Testis (tissue), 3 donors: ENCODE data around the gene RASA3. TPM values are rescaled to one million over a fixed set of nuclear protein-coding genes. Genes with fewer than 3 reads are reported as not detected.
"Not testable (repeated sequence)": the region's sequence is repeated elsewhere in the genome, so short reads cannot be mapped to it uniquely, and the experiment has no call there.

Experiments
- DNase-seq: peaks from one replicate; pipeline ENCODE4 v3.0.0-alpha.2; 2019
- H3K27ac ChIP-seq, 2 donors: fragments of 200-600 bp; sonication (generic); one replicate each; pipeline ENCODE4 v1.5.1; 2019
- H3K27me3 ChIP-seq: fragments of 200-600 bp; sonication (generic); one replicate; pipeline ENCODE4 v1.5.1; 2019
- H3K36me3 ChIP-seq: fragments of 200-600 bp; sonication (generic); one replicate; pipeline ENCODE4 v1.5.1; 2017; ENCODE audit warnings: low read depth; ENCODE audit errors: missing control alignments
- H3K4me1 ChIP-seq: fragments of 200-600 bp; sonication (generic); one replicate; pipeline ENCODE4 v1.5.1; 2019
- H3K4me3 ChIP-seq, 2 donors: fragments of 200-600 bp; sonication (generic); one replicate each; pipeline ENCODE4 v1.5.1; 2017 to 2019
- H3K9me3 ChIP-seq: fragments of 200-600 bp; sonication (generic); one replicate; pipeline ENCODE4 v1.5.1; 2017
- CTCF ChIP-seq, 3 experiments: fragments of 450-650 bp in 2 of 3; fragments of 200-600 bp in 1 of 3; sonication (generic) in 1 of 3; IDR thresholded peaks; one replicate each; pipeline ENCODE4 v1.5.1; 2016 to 2019; ENCODE audit warnings: antibody characterized with exemption in 3 of 3, mild to moderate bottlenecking in 2 of 3, moderate library complexity in 1 of 3
- POLR2A ChIP-seq: fragments of 450-650 bp; IDR thresholded peaks from one replicate; pipeline ENCODE4 v1.6.1; 2017; ENCODE audit warnings: antibody characterized with exemption, mild to moderate bottlenecking, moderate library complexity
- WGBS, 2 donors: methylation state at CpG; one replicate each; pipeline ENCODE4 v1.1.5; 2018; 5-methylcytosine and 5-hydroxymethylcytosine counted together
- intact Hi-C: fragments of 100-400 bp; cut with DNase I; formaldehyde crosslinking; loops from one replicate; pipeline ENCODE4 v1.15.1; 2023; ENCODE audit warnings: low total_unique reads
- polyA plus RNA-seq: library from polyadenylated mRNA; stranded (reverse); fragments of 350-450 nt; fragmentation: Illumina TruSeq; extraction: RNeasy Lipid Tissue Mini Kit (QIAGEN cat#74804); gene quantifications from one replicate; pipeline ENCODE4 v1.2.3, GENCODE V29; 2014; ENCODE audit warnings: low read depth, low replicate concordance; ENCODE audit not compliant: insufficient read depth
- total RNA-seq, 2 donors: library from RNA; depleted of rRNA; stranded (reverse); fragments of >200 nt; gene quantifications; one replicate each; pipeline ENCODE4 v1.2.3, GENCODE V29; 2016

Gene RASA3
- total and polyA plus RNA-seq, 3 donors from 2014 or later: 13.2 to 21.6 (median 16.4) TPM

GRCh38 chr13:114135731-114136171 lies 3.3 kb upstream of the RASA3 start:
- intact Hi-C loops: no loop called here

GRCh38 chr13:114134944-114135610 lies 2.7 kb upstream of the RASA3 start:
- DNase-seq: no peak
- Histone ChIP-seq H3K4me3 (no peak overlapping the region), H3K9me3 (no peaks in the 10 kb centered on the region), H3K27me3 (no peaks in the 10 kb centered on the region), H3K27ac (no peak overlapping the region), H3K4me1 (peaks cover 7% of the 10 kb centered on the region), H3K36me3 (no peaks in the 10 kb centered on the region)
- intact Hi-C loops: no loop called here
- TF ChIP-seq CTCF (IDR thresholded peaks at IDR 0.05): no peak
- TF ChIP-seq POLR2A: no peak
- WGBS, 2 donors: 65 to 79% methylated on average over 12 of the region's 12 CpGs

More at GRCh38 chr13:114135731-114136171, 3.3 kb upstream of the RASA3 start:
- Histone ChIP-seq H3K36me3 (no peaks in the 10 kb centered on the region), H3K4me3 (no peak overlapping the region), H3K27ac (no peak overlapping the region), H3K9me3 (no peaks in the 10 kb centered on the region), H3K4me1 (peaks cover 11% of the 10 kb centered on the region), H3K27me3 (no peaks in the 10 kb centered on the region)
- no peak for DNase-seq
- no peak for TF ChIP-seq CTCF (IDR thresholded peaks at IDR 0.05)
- TF ChIP-seq POLR2A: no peak
- WGBS, 2 donors: 87 to 91% methylated on average over 11 to 15 of the region's 15 CpGs

- H3K4me1 ChIP-seq: peaks cover 7% of the 10 kb centered on the region
- H3K4me3 ChIP-seq: no peak overlapping the region
- no peaks in the 10 kb centered on the region for H3K27me3 ChIP-seq
- no peaks in the 10 kb centered on the region for H3K36me3 ChIP-seq
- no peak for DNase-seq
- intact Hi-C loops: no loop called here
- 58 to 64% methylated on average over 16 to 20 of the region's 21 CpGs for WGBS, 2 donors
- no peak overlapping the region for H3K27ac ChIP-seq
- TF ChIP-seq CTCF (IDR thresholded peaks at IDR 0.05): no peak
- H3K9me3 ChIP-seq: no peaks in the 10 kb centered on the region
These were observed 1.9 kb upstream of the RASA3 start for GRCh38 chr13:114134111-114134943.

GRCh38 chr13:114133552-114133951 lies 1.1 kb upstream of the RASA3 start:
- peaks cover 10% of the 10 kb centered on the region for H3K4me1 ChIP-seq

GRCh38 chr13:114133126-114133525 lies 703 bp upstream of the RASA3 start:
- H3K9me3 ChIP-seq, H3K27ac ChIP-seq, H3K36me3 ChIP-seq, DNase-seq, H3K27me3 ChIP-seq, H3K4me3 ChIP-seq, intact Hi-C loops: not testable (repeated sequence)
- H3K4me1 ChIP-seq: peaks cover 12% of the 10 kb centered on the region
- WGBS, 2 donors: 20% methylated on average over 1 of the region's 9 CpGs; no CpG with 5 or more reads in 1 of the 2 donors

More at GRCh38 chr13:114133552-114133951, 1.1 kb upstream of the RASA3 start:
- H3K4me3 ChIP-seq, H3K27ac ChIP-seq, intact Hi-C loops, DNase-seq, H3K27me3 ChIP-seq, H3K9me3 ChIP-seq, H3K36me3 ChIP-seq: not testable (repeated sequence)
- WGBS, 2 donors: 92% methylated on average over 1 of the region's 7 CpGs
